HG03060 (cell line): Measurements from ENCODE around the gene APMAP.

Experiments used
- ATAC-seq: cut with Tn5 transposase; IDR thresholded peaks from one replicate; pipeline ENCODE4 v1.9.1; 2021; ENCODE audit warnings: low read depth, moderate number of reproducible peaks; ENCODE audit not compliant: unreplicated experiment

Gene APMAP

GRCh38 chr20:24992487-24993205, at the start of gene APMAP:
TSS of gene APMAP (minus strand) at chr20:24992751. CDS start at chr20:24992688, 63 bp downstream.
- peak; percentile 84 for ATAC-seq

DNA sequence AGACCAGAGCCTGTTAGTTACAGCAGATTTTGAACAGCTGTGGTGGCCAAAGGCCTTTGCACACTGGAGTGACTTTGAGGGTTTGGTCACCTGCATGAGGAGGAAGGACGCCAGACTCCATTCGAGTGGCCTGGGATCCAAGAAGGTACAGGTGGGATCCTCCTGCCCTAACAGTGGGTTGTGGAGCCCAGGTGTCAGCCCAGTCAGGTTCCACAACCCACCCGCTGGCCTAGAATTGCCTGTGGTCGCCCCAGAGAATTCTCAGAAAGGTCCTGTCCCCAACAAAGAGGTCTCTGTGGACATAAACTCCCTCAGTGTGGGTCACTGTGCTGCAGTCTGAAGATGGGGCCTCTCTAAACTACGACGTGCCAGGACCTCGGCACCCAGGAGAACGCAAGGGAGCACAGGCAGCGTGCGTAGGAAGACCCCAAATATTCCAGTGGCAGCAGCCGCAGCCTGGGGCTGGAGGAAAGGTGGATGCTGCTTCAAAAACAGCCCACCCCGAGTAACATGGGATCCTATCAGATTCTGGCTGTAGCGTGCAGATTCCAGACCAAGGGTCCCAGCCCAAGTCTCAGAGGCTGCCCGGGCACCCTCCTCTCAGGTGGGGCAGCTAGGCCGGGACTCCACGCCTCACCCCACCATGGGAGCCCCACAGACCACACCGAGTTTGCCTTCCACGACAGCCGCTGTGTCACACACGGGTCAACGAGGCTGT, 49.4 kb upstream of the APMAP start:
- no peak for ATAC-seq

DNA sequence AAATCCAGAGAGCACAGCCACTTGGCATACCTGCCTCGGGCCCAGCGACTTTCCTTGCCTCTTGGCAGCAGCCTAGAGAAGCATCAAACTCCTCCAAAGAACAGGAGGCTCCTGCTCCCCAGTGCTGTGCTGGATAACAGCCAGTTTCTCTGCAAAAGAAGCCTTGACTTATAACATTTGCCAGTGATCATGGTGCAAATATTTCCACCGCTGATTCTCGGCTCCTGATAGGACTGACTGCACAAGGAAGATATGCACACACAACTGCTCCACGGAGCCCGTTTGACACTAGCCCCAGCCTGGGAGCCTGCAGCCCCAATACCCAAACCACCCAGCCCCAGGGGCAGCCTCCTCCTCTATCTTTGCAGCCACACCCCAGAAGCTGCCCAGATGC, 47.9 kb upstream of the APMAP start:
- ATAC-seq, result no peak

DNA sequence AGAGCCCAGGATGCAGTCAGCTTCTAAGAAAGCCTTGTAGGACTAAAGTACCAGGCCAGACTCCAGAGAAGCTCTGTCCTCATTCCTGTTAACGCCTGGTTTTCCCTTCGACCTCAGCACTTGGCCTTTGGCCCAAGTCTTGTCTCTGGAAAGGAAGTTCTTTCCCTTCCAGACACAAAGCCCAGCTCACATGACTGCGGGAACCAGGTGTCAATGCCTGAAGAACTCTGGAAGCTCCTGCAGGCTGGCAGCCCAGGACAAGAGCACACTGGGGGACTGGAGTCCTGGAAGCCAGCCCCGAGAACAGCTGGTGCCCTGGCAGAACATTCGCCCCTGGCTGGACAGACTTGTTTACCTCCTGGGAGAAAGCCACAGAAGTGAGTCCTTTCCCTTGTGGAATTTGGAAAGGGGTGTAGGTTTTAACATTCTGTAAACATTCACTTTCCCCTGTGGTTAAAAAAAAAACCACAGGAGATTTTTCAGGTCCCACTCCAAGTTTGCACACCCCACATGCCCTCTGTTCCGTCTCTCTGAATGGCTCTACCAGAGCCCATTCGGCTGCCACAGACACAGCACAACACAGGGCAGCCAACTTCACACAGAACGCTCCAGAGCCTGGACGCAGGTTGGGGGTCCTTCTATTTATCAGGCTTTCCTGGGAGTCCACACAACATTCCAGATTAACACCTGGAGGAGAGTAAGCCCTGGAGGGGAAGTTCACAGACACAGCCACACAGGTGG, 47.3 kb upstream of the APMAP start:
- ATAC-seq, result no peak

DNA sequence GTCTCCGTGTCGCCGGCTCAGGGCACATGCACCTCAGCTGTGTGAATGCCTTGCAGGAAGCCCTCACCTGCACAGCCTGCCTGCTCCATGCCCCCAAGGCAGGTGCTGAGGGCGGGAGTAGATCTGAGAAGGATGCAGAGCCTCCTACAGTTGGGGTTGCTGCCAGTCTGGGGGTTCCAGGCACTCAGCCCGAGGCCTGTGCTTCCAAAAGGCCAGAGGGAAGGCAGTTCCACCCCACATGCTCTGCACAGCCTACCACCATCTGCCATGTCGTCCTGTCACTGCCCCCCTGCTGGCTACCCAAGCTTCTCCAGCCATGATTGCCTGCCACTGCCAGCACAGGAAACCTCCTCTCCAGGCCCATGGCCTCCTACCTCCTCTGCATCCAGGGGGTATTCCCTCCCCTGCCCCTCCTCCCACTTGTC, 46.1 kb upstream of the APMAP start:
- ATAC-seq, result no peak

DNA sequence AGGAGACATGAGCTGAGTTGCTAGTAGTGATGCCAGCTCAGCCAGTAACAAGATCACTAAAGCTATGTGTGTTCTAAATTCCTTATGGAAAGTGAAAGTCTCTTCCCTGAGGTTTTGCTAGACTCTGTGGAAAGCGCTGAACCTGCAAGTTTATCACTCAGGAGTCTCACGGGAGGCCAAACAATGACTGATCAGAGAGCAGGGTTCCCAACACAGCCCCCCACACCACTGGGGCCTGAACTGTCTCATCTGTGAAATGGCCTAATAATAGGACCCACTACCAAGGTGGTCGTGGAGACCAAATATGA, 45.5 kb upstream of the APMAP start:
- ATAC-seq, result no peak

DNA sequence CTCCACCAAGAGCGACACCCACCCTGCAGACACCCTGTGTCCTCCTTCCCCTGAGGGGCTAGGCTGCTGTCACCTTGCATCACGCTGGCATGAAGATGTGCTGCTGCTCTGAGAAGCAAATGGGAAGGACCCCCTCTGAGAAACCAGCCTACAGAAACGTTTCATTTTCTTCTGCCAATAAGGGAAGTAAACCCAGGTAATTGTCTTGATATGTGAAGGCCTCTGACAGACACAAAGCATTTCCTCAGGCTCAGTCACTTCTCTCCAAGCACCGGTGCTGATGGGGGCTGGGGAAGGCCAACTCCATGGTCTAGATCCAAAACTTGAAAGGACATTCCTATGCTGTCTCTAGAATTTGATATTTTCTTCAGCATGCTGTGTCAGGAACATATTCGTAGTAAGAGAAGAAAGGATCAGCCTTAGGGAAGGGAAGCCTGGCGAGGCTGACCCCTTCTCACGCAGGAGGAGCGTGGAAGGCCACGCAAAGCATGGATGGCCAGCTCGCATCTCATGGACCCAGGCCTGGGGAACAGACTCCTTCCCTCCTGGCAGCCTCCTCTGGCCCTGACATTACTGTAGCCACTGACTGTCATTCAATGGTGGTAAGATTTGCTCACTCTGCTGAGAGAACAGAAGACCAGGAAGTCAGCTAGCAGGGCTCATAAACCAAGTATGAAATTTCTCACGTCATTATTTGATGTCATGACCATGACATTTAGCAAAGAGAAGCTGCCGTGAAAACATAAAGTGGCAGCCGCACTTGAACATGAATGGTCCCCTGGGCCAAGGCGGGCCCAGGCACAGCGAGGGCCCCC, 44.9 kb upstream of the APMAP start:
- ATAC-seq, result no peak

- ATAC-seq, result no peak
Measured at GRCh38 chr20:25036331-25036936, 43.9 kb upstream of the APMAP start.

DNA sequence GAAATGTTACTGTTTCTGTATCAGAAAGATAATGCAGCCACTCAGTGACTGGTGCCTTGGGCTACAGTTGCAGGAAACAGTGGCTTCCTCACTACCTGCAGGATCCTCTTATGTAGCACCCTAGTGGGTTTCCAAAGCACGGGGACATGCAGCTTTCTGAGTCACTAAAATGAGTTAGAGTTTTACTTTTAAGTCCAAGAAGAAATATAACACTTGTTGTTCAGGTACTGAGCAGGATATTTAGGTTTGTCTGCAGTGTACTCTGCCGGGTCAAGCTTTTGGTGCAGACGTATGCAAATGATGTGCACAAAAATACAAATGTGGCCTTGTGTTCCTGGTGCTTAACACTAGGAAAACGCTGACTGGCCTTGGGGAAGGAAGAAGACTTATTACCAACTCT, 43.4 kb upstream of the APMAP start:
- no peak for ATAC-seq

DNA sequence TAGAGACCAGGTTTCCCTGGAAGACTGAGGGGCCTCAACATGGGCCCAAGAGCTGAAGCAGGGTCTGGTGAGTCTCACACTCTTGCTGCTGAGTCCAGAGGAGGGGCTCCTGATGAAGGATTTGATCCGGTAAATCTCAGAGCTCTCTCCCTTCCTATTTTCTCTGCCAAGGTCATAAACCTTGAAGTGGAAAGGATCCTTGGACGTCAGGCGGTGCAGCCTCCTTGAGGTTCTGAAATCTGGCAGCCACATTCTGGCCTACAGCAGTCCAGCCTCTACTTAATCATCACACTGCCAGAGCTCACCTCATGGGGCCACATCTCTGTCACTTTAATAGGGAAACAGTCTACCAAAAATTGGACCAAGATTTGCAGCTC, 41.4 kb upstream of the APMAP start:
- ATAC-seq, result no peak

GRCh38 chr20:25033265-25033923, 40.8 kb upstream of the APMAP start:
- ATAC-seq, result no peak

- ATAC-seq, result no peak
Measured at GRCh38 chr20:25032478-25033264, 40.1 kb upstream of the APMAP start.

- no peak for ATAC-seq
Measured at GRCh38 chr20:25032065-25032477, 39.5 kb upstream of the APMAP start.

DNA sequence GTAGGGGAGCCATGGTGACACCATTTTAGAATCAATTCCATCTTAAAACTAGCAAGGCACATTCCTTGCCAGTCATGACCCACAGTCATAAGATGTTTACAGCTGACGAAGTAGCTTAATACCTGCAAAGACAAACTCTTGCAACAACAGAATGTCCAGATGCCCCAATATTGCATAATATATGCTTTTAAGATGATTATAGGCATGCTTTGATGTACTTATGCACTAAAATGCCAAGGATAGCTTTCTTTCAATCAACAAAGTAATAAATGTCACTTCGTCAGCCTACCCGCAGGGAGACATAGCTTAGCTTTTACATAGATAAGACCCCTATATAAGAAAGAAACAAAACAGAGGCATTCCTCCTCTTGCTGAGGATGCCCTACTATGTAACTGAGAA, 38.7 kb upstream of the APMAP start:
- ATAC-seq, result no peak

DNA sequence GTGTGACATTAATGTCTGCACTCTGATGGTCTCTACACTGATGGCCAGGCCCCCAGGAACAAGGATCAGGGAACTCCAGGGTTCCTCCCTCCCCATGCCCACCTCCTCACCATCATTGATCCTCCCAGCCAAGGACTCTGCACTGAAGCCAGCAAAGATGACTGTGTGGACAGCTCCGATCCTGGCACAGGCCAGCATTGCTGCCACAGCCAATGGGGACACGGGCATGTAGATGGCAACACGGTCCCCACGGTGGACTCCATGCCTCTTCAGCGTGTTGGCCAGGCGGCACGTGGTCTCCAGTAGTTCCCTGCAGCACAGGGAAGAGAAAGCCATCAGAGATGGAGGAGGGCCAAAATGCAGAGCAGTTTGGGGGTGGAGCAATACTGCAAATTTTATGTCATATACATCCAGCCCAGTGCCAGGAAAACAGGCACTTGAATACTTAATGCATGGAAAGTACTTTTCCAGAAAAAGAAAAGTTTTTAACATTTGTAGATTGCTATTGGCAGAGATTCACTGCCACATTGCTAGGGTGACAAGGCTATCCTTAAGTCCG, 38.2 kb upstream of the APMAP start:
- no peak for ATAC-seq

DNA sequence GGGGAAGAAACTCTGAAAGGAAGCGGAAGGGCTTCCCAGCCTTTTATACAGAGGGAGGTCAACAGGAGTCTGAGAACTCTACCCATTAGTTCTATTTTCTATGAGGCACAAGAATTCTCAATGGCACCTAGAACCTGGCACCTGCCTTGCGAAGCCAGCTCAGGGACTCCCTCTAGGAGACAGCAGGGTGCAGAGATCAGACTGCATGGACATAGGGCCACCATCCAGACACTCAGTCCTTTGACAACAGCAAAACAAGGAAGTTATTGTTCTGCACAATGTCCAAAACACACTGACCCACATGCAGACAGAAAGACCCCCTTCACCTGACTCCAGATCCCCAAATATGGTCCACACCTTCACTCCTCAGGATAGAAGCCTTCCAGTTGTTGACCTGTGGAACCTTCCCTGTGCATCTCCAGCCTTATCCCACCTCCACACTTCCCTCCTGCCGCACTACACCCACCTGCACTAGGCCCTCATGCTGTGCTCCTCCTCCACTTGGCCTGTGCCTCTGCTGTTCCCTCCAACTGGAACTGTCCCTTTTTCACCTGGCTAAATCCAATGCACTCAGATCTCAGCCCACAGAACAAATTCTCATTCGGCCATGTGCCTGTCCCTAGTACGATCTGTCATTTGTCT, 37.6 kb upstream of the APMAP start:
- ATAC-seq, result no peak

GRCh38 chr20:25025986-25026605, 33.5 kb upstream of the APMAP start:
- ATAC-seq, result no peak
